ENCODE measurements around the gene FAM162A.
A peak's percentile ranks its signal among the peaks of the same experiment; 100 is the strongest.

FAM162A gene

DNA sequence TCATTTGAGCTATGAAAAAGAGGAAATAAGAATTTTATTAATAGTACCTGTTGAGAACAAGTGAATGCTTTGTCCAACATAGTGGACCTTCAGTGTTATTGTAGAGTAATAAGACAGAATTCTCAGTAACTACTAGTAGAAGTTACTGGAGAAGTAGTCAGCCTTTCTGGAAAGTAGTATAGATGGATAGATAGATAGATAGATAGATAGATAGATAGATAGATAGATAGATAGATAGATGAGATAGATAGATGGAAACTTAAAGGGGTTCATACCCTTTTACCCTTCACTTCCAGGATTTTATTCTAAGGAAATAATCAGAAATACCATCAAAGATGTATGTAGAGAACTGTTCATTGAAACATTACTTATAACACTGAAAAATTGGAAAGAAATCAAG, 5.2 kb downstream of the FAM162A start:
- no peak for DNase-seq

DNA sequence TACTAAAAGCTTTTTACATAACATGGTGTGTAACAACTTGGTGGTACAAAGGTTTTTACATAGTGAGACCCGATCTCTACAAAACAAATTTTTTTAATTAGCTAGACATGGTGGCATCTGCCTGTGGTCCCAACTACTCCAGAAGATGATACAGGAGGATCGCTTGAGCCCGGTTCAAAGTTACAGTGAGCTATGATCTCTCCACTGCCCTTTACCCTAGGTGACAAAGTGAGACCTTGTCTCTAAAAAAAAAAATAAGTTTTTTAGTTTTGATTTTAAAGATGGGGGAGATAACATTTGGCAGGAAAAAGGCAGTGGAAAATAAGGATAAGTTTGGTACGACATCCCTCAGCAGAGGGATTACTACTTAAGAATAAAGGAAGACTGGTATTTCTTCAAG, 5.9 kb downstream of the FAM162A start:
- DNase-seq = no peak

DNA sequence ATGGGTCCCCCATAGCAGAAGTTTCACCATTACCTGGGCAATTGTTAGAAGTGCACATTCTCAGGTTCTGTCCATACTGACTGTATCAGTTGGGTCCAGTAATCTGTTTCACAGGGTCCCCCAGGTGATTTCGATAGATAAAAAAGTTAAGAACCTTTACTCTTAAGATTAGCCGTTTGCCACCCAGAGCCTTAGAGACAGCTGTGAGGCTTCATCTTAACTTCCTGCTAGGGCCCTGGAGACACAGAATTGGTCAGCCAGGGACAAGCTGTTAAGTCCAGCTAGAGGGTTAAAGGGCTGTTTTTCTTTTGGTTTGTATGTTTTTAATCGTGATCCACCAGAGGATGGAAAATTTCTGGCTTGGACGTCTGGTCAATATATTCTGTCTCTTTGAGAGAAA, 6.7 kb downstream of the FAM162A start:
- DNase-seq = no peak

DNA sequence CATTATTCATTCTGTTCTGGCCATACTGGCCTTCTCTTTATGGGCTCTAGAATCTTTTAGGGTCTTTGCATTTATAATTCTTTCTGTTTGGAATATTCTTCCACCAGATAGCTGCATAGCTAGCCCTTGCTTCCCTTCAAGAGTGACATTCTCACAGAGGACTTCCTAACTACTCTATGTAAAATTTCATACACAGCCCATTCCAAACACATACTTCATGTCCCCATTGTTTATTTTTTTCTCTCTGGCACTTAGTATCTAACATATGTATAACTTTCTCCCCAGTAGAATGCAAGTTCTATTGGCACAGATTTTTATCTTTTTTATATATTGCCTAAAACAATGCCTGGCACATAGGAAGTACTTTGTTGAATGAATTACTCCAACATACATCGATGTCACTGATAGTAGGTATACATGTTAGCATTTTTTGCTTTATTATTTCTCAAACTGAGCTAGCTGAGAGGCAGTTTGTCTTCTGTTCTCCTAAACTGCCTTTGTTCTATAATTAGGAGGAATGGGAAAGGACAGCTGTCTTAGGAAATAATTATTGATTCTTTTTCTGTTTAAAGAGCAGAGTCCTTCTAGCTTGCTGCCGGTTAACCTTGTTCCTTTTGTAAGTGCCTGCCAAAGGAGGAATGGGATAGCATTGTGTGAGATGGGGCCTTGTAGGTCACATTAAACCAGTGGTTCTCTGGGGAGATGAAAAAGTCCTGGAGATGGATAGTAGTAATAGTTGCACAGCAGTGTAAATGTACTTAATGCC, 7.9 kb downstream of the FAM162A start:
- no peak for DNase-seq

DNA sequence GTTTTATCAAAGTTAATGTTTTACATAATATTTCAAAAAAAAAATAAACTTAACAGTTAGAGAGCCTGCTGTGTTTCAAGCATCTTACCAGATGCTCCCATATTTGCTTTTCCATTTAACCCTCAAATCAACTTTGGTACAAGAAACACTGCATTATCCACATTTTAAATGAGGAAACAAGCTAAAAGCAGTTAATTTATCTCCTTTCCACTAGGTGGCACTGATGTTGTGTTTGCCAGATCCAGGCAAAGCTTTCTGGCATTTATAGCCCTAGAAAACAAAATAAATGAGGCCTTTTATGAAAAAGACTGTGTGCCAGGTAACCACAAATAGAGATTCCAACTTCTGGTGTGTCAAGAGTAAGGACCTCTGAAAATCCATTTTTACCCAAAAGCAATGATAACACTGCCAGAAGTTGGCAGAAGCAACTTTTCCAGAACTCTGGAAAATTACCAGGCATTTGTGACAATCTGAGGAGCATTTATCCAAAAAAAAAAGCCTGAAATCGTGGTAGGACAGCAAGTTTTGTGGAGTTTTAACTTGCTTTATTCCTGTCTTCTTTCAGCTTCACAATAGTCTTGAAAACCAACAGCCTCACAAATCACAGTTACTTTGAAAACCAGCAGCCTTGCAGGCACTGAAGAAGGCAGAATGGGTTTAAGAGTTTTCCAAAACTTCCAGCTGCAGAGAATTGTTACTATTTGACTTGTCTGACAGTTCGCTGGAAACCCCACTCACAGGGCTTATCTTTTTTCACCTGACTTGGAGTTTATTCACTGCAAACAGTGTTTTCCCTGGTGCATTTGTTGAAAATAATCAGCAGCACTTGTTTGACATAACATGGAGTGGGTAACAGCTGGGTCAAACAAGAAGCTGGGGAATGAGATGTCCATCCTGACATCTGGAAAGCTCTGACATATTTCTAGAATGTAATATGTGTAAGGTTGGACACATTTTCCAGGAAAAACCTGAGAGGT, 9.2 kb downstream of the FAM162A start:
- DNase-seq = peak; percentile 7

DNA sequence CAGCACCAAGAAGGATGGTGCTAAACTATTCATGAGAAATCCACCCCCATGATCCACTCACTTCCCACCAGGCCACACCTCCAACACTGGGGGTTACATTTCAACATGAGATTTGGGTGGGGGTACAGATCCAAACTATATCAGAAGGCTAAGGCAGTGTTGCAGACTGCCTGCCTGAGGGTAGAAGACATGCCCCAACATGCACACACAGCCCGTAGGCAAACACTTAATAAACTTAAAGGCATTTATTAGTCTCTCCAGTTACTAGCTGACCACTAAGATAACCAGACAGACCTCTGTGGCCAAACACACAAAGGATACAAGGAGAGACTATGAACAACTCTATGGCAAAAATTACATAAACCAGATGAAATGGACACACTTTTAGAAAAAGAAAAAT, 10.2 kb downstream of the FAM162A start:
- DNase-seq = no peak

DNA sequence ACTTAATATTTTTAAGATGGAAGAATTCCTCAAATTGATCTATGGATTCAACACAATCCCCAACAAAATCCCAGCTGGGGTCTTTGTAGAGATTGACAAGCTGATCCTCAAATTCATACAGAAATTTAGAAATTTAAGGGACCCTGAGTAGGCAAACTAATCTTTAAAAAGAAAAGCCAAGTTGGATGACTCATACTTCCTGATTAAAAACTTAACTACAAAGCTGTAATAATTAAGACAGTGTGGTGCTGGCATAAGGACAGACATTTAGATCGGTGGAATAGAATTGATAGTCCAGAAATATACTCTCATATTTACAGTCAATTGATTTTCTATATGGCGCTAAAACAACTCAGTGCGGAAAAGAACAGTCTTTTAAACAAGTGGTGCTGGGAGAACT, 11.6 kb downstream of the FAM162A start:
- no peak for DNase-seq

DNA sequence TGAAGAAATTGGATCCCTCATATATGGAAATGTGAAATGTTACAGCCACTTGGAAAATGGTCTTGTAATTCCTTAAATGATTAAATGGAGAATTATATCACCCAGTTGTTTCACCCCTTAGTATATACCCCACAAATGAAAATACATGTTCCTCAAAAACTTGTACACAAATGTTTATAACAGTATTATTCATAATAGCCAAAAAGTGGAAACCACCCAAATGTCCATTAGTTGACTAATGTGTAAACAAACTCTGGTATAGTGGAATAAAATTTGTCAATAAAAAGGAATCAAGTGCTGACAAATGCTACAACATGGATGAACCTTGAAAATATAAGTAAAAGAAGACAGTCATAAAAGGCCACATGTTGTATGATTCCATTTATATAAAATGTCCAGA, 12.5 kb downstream of the FAM162A start:
- no peak for DNase-seq

DNA sequence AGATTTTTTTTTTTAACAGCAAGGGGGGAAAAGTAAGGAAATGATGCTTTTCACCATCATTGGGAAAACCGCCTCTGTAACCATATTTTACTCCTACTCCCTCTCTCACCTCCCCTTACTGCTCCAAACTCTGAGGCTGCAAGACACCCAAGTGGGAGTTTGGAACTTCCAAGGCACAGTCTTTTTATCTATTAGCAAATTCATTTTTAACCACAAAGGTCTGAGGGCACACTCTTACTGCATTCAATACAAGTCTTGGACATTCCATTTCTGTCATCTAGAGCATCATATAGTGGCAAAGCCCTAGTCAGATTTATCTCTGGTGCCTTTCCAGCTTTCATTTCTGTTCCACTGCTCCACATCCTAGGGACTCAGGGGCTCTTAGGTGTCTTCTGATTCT, 13.2 kb downstream of the FAM162A start:
- no peak for DNase-seq

DNA sequence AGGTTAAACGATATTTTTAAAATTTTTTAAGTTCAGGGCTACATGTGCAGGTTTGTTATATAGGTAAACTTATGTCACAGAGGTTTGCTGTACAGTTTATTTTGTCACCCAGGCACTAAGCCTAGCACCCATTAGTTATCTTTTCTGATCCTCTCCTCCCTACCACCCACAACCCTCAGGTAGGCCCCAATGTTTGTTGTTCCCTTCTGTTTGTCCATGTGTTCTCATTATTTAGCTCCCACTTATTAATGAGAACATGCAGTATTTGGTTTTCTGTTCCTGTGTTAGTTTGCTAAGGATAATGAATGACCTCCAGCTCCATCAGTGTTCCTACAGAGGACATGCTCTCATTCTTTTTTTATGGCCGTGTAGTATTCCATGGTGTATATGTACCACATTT, 14.9 kb downstream of the FAM162A start:
- DNase-seq = no peak

DNA sequence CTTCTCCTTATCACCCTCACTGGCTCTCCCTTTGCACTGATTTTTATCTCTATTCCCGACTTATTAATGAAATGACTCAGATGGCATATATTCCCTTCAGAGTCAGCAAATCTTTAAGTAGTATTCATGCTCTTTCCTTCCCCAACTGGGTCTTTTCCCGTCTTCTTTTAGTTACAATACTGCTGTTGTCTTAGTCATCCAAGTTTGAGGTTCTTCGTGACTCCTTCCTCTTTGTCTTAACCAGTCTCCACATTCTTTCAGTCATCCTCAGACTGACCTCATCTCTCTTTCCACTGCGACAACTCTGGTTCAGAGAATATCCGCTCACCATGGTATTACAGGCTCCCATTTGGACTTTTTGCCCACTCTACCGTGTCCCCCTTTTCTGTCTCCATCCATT, 19.5 kb downstream of the FAM162A start:
- DNase-seq = no peak

DNA sequence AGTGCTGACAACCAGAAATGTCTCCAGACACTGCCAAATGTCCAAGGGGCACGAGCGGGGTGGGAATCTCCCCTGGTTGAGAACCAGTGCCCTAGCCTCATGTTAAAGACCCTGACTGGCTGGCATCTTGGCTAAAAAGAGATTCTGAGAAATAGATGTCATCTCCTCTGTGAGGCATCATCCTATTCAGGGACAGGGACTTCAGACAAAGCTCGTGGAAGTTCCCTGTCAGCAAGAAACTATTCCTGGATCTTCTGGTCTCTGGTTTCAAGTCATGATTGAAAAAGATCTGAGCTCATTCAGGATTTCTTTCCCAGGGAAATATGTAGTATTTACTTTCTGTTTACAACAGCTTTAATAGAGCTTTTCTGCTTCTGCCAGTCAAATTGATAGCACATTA, 21.0 kb downstream of the FAM162A start:
- no peak for DNase-seq

DNA sequence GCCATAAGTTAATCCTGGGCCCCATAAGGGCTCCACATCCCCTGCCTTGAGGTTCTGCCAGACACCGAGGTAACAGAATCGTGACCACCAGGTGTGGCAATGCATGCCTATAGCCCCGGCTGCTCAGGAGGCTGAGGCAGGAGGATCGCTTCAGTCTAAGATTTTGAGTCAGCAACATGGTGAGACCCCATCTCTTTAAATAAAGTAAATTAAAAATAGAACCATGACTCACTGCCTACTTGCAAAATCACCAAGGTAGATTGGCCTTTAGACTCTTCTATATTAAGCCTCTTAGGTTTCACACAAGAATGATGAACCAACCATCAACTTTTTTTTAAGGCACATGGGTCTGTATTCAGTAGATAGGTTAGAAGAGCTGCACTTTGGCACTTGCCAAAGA, 22.2 kb downstream of the FAM162A start:
- DNase-seq = no peak

DNA sequence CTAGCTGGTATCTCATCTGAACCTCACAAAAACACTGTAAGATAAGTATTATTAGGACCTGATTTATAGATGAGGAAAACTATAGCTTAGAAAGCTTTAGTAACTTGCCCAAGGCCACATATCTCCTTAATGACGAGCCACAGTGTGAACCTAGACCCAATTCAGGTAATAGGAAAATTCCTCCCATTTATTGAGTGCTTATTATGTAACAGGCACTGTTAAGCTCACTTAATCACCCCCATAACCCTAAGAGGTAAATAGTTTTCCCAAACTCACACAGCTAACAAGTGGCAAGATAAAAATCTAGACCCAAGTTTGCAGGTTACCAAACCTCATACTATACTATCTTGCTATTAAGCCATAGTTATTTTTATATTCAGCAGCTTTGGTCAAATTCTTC, 24.0 kb downstream of the FAM162A start:
- DNase-seq = no peak

DNA sequence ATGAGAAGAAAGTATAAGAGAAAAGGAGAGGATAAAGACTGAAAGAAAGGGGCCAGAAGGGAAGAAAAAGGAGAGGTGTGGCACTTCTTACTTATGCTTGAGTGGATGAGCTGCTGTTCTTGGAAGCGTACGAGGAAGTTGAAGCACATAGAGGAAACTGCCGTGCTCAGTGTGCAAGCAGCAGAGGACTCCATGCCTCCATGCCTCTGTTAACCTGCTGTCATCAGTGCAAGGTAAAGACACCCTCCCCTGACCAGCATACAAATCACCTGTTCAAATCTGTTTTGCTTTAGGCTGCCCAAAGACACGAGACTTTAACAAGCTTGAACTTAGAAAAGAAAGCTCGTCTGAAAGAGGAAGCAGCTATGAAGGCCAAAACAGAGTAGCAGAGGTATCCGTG, 25.5 kb downstream of the FAM162A start:
- DNase-seq = no peak

DNA sequence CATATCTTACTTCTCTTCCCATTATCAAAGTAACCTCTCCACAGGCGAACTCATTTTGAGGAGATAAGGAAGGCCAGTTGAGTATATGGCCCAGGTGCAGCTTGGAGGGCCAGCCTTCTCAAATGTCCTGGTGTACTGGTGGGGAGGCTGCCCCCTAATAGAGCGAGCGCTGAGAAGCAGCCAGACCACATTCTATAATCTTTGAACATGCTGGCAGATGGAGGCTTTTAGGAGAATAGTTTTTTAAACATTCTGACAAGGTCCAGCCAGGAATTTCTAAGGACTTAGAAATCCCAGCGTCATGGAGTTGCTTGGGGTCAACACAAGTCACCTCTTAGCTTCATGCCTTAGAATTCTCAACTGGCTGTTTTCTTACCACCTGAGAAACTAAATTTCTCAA, 26.1 kb downstream of the FAM162A start:
- DNase-seq = no peak

DNA sequence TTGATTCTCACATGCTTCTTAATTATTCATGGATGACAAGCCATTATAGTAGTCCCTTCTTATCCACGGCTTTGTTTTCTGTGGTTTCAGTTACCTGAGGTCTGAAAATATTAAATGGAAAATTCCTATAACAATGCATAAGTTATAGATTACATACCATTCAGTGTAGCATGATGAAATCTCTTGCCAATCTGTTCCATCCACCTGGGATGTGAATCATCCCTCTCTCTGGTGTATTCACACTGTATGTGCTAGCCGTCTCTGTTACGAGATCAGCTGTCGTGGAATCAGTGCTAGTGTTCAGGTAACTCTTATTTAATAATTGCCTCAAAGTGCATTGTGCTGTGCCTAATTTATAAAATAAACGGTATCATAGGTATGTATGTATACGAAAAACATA, 26.7 kb downstream of the FAM162A start:
- no peak for DNase-seq

DNA sequence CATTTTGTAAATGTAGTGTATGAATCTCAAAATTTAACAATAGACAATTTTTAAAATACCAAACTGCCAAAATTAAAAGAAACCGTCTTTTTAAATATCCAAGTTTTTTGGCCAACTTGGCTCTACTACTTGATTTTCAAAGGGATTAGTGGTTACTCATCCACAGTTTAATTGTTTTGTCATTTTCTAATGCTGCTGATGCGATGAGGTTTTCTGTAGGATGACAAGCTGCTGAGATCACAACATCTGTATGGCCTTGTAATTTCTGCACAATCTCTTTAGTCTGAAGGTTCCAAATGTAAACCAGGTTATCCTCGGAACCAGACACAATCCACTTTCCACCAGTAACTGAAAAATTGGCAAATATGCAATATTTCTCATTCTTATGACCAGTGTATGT, 30.4 kb downstream of the FAM162A start:
- no peak for DNase-seq

DNA sequence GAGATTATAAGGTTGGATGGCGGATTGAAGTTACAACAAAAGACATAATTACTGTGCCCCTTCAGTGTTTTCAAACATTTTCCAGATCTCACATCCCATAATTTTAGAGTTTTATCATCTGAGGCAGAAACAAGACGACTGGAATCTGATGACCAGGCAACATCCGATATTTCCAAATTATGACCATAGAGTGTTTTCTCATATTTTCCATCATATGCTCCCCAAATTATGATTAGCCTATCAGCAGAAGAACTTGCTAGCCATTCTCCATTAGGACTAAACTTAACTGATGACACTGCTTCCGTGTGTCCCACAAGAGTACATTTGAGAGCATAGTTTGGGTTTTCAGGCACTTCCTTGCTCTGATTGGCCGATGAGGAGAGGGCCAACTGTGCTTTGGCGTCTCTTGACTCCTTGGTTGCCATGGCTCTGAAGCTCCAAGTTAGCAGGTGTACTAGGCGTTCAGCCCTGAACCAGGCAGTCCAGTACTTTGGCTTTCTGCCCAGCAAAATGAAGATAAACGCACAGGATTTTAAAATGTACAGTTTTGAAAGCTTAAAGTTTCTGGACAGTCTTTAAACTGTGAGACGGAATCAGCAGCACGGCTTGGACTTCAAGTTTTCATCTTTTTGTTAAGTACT, 31.2 kb downstream of the FAM162A start:
- peak; percentile 43 for DNase-seq

DNA sequence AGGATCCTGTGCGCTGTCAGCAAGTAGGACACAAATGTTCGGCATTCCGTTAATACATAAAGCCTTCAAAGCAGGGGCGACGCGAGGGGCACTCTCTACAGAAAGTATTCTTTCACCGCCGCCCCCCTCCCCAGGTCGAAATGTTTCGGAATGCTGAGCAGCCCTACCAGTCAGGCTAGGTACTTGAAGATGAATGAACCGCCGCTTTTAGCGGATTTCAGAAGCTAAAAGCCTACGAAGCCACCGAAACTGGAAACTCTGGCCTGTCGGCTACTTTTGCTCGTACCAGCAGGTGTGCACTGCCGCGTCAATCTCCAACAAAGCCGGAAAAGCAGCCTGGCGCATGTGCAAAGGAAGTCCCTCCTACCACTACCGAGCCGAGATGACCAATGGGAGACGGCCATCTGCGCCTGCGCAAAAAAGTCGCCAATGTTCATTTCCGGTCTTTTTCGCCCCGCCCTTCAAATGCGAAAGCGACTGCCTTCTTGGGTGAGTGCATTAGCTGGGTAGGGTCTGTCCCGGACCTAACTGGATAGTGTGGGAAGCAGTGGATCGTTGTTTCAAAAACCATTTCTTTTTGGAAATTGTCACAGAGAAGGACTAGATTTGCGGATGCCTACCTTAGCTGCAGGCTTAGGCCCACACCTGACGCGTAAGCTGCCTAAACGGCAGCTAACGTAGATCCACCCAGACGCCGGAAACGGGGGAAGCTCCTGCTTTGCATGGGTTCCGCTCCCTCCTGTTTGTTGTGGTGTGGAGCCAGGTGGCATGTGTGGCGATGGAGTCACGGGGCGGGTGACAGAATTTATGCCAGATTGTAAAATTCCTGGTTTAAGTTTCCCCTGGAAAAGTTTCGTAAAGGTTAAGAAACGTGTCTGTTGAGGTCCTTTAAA, 32.0 kb downstream of the FAM162A start, which contains the start of gene WDR5B:
Gene WDR5B (minus strand): TSS at position 301 of the 893 bp plus-strand sequence. CDS start 534 bp downstream, outside the sequence.
- peak; percentile 97 for DNase-seq

DNA sequence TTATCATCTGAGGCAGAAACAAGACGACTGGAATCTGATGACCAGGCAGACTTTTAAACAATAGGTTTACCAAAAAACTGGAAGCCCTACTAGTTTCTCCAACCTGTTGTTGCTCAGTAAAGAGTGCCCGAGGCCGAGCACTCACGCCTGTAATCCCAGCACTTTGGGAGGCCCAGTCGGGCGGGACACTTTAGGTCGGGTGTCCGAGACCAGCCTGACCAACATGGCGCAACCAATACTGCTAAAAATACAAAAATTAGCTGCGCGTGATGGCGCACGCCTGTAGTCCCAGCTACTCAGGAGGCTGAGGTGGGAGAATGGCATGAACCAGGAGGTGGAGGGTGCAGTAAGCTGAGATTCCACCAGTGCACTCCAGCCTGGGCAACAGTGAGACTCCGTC, 33.0 kb downstream of the FAM162A start:
- no peak for DNase-seq

DNA sequence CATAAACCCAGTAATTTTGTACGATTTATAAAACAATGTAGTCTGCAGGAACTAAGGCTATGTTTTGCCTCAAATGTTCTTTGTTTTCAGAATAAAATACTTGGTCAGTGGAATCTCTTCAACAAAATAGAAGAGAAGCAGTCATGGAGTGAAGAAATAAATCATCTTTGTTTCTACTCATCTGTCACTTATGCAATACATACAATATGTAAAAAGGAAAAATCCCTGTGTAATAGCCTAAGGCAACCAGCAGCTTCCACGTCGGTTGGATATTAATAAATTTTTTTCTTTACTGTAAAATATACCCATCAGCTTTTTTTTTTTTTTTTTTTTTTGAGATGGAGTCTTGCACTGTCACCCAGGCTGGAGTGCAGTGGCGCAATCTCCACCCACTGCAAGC, 37.1 kb downstream of the FAM162A start:
- DNase-seq = no peak

DNA sequence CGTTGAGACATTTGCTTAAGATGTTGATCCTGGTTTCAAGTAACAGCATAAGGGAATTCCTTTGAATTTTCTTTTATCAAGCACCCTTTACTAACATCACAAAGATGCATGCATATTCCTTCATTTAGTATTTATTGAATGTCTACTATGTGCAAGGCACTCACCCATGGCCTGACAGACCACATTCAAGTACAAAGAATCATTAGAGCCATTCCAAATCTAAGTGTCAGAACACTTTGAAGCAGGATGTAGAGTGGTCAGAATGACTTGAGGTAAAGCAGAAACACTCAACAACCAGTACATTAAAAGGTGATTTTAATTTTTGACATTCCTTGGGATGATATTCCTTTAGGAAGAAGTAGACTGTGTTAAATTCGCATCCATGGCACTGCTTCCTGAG, 37.9 kb downstream of the FAM162A start:
- DNase-seq = no peak
